GM18858 (cell line): ENCODE results near the gene RPL18.
"Not testable (repeated sequence)": the region's sequence is repeated elsewhere in the genome, so short reads cannot be mapped to it uniquely, and the experiment has no call there.

Experiments used
- ATAC-seq: cut with Tn5 transposase; IDR thresholded peaks from one replicate; pipeline ENCODE4 v1.9.1; 2021; ENCODE audit not compliant: unreplicated experiment

The RPL18 gene

DNA sequence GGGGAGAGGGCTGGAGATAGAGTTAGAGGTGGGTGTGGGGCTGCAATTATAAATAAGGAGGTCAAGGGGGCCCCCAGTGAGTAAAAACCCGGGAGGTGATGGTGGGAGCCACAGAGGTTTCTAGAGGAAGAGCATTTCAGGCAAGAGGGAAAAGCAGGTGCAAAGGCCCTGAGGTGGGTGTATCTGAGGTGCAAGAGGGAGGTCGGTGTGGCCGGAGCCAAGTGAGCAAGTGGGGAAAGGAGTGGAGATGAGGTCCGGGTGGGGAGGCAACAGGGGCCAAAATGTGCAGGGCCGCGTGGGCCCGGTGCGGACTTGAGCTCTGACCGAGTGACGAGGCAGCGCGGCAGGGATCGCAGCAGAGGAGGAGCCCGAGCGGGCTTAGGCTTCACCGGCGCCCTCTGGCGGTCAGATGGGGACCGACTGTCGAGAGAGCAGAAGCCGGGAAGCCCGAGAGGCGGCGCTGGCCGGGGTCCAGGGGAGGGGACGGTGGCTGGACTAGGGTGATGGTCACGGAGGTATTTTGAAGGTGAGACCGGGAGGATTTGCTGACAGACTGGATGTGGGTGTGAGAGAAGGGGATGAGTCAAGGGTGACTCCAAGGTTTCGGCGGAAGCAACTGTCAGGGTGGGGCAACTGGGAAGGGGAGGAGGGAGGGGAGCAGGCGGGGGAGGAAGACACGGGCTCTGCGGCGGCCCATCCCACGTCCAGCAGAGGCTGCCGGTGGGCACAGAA is 30.1 kb downstream of the RPL18 start:
- no peak for ATAC-seq

DNA sequence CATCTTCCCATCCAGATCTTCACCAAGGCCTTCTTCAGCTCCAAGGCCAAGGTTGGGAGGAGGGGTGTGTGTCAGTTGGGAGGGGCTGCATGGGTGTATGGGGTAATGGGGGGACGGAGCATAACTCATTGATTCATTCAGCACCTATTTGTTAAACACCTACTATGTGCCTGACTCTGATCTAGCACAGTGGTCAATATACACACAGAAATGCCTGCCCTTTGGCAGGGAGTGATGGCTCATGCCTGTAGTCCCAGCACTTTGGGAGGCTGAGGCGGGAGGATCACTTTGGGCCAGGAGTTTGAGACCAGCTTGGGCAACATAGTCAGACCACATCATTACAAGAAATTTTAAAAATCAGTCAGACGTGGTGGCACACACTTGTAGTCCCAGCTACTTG is 31.6 kb downstream of the RPL18 start:
- ATAC-seq = no peak

DNA sequence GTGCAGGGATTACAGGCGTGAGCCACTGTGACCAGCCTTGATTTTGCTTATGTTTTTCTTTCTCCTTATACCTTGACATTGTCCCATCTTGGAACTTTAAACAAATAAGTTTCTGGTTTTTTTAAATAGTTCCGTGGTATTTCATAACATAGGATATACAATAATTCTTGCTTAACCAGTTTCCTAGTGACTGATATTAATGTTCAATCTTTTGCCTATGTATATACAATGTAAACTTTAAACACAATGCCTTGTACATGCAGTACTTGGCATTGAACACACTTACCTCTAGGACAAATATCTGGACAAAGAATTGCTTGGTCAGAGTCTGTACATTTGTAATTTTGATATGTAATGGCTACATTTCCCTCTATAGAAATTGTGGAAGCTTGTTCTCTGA is 36.8 kb downstream of the RPL18 start:
- no peak for ATAC-seq

DNA sequence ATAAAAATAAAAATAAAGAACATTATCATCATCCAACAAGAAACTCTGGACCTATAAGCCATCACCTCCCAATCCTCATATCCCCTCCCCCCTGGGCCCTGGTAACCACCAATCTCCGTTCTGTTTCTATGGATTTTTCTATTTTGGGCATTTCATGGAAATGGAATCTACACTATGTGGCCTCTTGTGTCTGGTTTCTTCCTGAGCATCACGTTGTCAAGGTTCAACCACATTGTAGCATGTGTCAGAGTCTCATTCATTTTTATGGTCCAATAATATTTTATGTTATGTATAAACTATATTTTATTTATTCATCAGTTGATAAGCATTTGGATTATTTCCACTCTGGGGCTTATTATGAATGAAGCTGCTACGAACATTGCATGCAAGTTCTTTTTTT is 40.1 kb downstream of the RPL18 start:
- ATAC-seq = no peak

DNA sequence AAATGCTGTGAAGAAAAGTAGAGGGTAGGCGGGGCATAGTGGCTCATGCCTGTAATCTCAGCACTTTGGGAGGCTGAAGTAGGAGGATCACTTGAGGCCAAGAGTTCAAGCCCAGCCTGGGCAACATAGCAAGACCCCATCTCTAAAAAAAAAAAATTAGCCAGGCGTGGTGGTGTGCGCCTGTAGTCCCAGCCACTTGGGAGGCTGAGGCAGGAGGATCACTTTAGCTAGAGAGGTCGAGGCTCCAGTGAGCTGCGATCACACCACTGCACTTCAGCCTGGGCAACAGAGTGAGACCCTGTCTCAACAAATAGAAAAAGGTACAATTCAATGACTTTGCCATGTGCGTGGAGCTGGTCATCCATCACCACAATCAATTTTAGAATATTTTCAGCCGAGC is 41.1 kb downstream of the RPL18 start:
- not testable (repeated sequence) for ATAC-seq

DNA sequence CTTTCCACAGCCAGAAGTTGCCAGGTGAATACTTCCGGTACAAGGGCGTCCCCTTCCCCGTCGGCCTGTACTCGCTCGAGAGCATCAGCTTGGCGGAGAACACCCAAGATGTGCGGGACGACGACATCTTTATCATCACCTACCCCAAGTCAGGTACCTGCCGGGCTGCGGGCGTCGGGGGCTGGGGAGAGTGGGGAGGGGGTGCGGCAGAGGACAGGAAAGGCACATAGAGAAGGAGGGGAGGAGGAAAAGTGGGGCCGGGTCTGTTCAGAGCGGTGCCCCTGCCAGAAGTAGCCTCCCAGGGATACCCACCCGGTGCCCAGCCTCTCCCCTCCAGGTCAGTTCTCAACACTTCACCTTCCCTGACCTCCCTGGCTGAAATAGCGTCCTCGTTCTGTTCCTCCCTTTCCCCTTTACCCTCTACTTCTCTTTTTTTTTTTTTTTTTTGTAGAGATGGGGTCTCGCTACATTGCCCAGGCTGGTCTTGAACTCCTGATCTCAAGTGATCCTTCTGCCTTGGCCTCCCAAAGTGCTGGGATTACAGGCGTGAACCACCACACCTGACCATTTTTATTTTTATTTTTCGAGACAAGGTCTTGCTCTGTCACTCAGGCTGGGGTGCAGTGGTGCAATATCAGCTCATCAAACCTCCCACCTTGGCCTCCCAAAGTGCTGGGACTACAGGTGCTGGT is 42.9 kb downstream of the RPL18 start:
- no peak for ATAC-seq

DNA sequence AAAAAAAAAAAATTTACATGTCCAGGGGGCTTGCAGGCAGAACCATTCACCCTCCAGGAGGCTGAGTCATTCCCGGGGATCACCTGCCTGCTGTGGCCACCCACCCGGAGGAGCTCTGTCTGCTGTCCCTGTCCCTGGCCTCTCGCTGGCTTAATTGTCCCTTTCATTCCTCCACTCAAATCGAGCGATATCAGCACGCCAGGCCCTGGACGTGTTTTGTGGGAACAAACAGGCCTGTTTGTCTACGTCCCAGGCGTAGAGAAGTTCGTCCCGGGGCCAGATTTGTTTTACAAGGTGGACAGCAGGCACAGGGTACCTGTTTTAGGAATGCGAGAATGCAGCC is 45.8 kb downstream of the RPL18 start:
- ATAC-seq = no peak

DNA sequence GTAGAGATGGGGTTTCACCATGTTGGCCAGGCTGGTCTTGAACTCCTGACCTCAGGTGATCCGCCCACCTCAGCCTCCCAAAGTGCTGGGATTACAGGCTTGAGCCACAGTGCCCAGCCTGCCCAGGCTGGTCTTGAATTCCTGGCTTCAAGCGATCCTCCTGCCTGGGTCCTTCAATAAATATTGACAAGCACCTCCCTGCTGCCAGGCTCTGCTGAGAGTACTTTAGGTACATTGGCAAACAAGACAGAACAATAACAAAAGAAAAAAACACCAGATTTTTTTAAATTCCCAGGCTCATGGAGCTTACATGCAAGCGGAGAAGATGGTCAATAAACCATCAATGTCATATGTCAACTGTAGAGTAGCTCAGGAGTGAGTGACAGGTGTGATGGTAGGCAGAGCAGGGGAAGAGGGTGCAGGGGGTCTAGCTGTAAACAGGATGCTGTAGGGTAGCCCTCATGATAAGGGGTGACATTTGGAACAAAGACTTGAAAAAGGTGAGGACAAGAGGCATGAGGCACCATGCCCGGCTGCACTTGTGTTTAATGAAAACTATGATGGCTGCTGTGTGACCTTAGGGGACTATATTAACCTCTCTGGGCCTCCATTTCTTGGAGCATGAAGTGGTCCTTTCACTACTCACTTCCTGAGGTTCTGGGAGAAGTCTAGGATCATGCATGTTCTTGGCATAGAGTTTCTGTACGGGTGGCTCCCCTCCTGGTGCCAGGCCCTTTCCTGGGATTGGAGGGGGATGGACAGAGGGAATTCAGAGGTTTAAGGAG is 47.4 kb downstream of the RPL18 start:
- ATAC-seq = no peak

DNA sequence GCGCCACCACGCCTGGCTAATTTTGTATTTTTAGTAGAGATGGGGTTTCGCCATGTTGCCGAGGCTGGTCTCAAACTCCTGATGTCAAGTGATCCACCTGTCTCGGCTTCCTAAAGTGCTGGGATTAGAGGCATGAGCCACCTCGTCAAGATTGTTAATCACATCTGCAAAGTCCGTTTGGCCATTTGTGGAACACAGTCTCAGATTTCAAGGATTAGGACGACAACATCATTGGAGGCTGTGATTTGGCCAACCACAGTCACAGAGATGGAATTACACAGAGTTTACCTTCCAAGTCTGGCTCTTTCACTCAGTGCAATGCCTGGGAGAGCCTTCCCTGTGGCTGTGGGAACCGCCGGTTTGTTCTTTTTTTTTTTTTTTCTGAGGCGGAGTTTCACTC is 49.2 kb downstream of the RPL18 start:
- no peak for ATAC-seq

DNA sequence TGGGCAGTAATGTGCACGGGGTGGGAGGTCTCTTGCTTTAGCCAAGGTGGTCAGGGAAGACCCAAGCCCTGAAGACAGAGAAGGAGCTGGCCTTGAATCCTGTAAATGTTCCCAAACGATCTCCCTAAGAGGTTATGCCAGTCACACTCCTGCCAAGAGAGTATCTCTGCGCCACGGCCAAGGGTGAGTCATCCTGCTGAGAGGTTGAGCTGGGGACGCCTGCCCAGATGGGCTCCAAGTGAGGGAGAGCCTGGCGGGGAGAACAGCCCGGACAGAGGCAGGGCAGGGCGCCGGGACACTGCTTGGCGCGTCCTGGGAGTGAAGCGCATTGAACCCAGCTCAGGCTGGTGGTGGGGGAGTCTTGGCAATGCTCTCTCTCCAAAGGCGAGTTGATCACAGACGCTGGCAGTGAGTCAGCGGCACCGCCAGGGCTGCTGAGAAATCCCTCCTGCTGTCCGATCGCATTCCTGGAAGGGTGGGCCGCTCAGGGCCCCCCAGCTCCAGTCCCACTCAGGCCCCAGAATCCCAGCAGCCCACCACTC is 50.6 kb downstream of the RPL18 start:
- no peak for ATAC-seq
